Fibroblast of skin of abdomen (primary cell): ENCODE data around the gene HNRNPA3. TPM values are rescaled to one million over a fixed set of nuclear protein-coding genes. Genes with fewer than 3 reads are reported as not detected.
"Not testable (repeated sequence)": the region's sequence is repeated elsewhere in the genome, so short reads cannot be mapped to it uniquely, and the experiment has no call there.

Experiments
- DNase-seq: peaks from one replicate; pipeline ENCODE4 v3.0.0-alpha.2; 2013
- polyA plus RNA-seq, 2 experiments: library from polyadenylated mRNA; unstranded; fragments of 120-200 nt; gene quantifications; one replicate each; pipeline ENCODE4 v1.2.1, GENCODE V29; 2013; ENCODE audit not compliant: insufficient read length in 2 of 2

Gene HNRNPA3
- polyA plus RNA-seq (2013, experiment 1 of 2; ENCODE audit: insufficient read length), result 456 TPM
- polyA plus RNA-seq (2013, experiment 2 of 2; ENCODE audit: insufficient read length), result 429 TPM

GRCh38 chr2:177212106-177212890, at the start of gene HNRNPA3:
Gene HNRNPA3, plus strand, starts transcription at chr2:177212794. Its CDS starts 6 bp downstream, at chr2:177212800.
- DNase-seq, result peak; percentile 99

GRCh38 chr2:177164131-177164530, 48.5 kb upstream of the HNRNPA3 start:
- DNase-seq, result no peak

GRCh38 chr2:177164584-177165052, 48.0 kb upstream of the HNRNPA3 start:
- DNase-seq, result peak; percentile 83

- DNase-seq, result peak; percentile 33
These were observed 47.5 kb upstream of the HNRNPA3 start for GRCh38 chr2:177165061-177165583.

- no peak for DNase-seq
These were observed 46.6 kb upstream of the HNRNPA3 start for GRCh38 chr2:177165721-177166711.

GRCh38 chr2:177169810-177170514, 42.6 kb upstream of the HNRNPA3 start:
- DNase-seq, result no peak

GRCh38 chr2:177171418-177171865, 41.2 kb upstream of the HNRNPA3 start:
- no peak for DNase-seq

GRCh38 chr2:177172034-177172880, 40.3 kb upstream of the HNRNPA3 start:
- peak; percentile 86 for DNase-seq

GRCh38 chr2:177174486-177174885, 38.1 kb upstream of the HNRNPA3 start:
- DNase-seq, result no peak

- no peak for DNase-seq
These were observed 36.5 kb upstream of the HNRNPA3 start for GRCh38 chr2:177175917-177176668.

GRCh38 chr2:177178797-177179196, 33.8 kb upstream of the HNRNPA3 start:
- DNase-seq, result no peak

GRCh38 chr2:177179227-177179626, 33.4 kb upstream of the HNRNPA3 start:
- no peak for DNase-seq

- not testable (repeated sequence) for DNase-seq
These were observed 32.9 kb upstream of the HNRNPA3 start for GRCh38 chr2:177179671-177180070.

GRCh38 chr2:177180269-177181000, 32.2 kb upstream of the HNRNPA3 start:
- no peak for DNase-seq

- DNase-seq, result no peak
These were observed 28.7 kb upstream of the HNRNPA3 start for GRCh38 chr2:177183860-177184259.

GRCh38 chr2:177184606-177185005, 28.0 kb upstream of the HNRNPA3 start:
- no peak for DNase-seq

- not testable (repeated sequence) for DNase-seq
These were observed 26.6 kb upstream of the HNRNPA3 start for GRCh38 chr2:177186038-177186437.

- DNase-seq, result peak; percentile 81
These were observed 24.8 kb upstream of the HNRNPA3 start for GRCh38 chr2:177187631-177188312.
